GM18951 (cell line): ENCODE measurements around the gene RNF31.

Source experiments
- POLR2A ChIP-seq: IDR thresholded peaks from 4 replicates; pipeline ENCODE4 v1.6.1; 2011; ENCODE audit warnings: mild to moderate bottlenecking; ENCODE audit not compliant: insufficient read length, insufficient read depth; ENCODE audit errors: extremely low read depth
- in situ Hi-C: fragments of 300-500 bp; cut with MboI; formaldehyde crosslinking; loops from one replicate; pipeline ENCODE4 v1.12.0; 2022; ENCODE audit warnings: low sequenced_read_pairs, mixed read lengths, inconsistent platforms; ENCODE audit not compliant: unreplicated experiment

The RNF31 gene

DNA sequence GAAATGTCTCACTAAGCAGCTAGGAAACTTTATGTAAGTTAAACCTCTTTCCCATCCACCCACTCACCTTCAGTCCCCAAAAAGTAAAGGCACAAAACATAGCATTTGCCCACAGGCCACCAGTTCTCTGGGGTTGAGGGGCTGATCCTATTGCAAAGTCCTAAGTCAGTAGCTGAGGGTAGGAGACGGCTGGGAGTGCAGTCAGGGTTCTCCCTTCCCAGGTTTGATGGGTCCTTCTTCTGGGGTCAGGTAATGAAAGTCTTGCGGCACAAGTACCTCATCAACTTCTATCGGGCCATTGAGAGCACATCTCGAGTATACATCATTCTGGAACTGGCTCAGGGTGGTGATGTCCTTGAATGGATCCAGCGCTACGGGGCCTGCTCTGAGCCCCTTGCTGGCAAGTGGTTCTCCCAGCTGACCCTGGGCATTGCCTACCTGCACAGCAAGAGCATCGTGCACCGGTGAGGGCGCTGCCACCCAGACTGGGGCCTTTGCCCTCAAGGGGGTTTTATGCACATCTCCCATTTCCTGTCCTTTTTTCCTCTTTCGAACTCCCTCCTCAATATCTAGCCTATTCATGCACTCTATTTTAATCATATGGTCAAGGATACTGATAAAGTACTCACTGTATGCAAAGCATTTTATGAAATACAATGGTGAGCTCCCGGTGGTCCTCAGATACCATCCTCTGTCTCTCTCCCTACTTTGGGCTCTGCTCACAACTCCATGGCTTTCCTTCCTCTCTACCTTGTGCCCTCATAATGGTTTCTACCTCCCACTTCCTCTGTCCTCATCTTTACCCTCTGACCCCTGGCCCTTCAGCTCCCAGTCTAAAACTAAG lies 59.2 kb downstream of the RNF31 start:
- in situ Hi-C loops: no loop called here
- TF ChIP-seq POLR2A: no peak

DNA sequence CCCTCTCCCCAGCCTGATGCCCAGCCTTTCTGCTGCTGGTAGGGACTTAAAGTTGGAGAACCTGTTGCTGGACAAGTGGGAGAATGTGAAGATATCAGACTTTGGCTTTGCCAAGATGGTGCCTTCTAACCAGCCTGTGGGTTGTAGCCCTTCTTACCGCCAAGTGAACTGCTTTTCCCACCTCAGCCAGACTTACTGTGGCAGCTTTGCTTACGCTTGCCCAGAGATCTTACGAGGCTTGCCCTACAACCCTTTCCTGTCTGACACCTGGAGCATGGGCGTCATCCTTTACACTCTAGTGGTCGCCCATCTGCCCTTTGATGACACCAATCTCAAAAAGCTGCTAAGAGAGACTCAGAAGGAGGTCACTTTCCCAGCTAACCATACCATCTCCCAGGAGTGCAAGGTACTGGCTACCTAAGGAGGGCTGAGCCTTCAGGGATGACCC lies 59.8 kb downstream of the RNF31 start:
- in situ Hi-C loops: no loop called here
- no peak for TF ChIP-seq POLR2A

DNA sequence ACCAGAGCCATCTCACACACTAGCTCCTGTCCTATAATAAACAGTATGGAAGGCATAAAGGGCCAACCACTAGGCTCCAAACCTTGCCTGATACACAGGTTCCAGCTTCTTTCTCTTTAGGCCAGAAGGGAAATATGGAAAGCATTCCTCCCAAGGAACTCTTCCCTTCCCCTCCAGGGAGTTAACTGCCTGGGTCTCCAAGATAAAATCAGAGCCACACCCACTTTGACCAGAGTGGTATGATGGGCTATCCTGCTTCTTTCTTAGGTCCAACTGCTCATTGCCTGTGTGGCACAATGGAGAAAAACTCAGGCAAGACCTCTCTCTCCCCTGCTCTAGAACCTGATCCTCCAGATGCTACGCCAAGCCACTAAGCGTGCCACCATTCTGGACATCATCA lies 60.3 kb downstream of the RNF31 start:
- TF ChIP-seq POLR2A: no peak
- in situ Hi-C loops: no loop called here
